ENCODE data around the gene CACNA1E. TPM values are rescaled to one million over a fixed set of nuclear protein-coding genes. Genes with fewer than 3 reads are reported as not detected.

CACNA1E gene
- total and polyA plus RNA-seq, 10 donors, result 0.02 to 6.1 (median 1.2) TPM

GRCh38 chr1:181784039-181784683 is 300.8 kb downstream of the CACNA1E start:
- Histone ChIP-seq H3K36me3 (no peaks in the 10 kb centered on the region), H3K27ac (no peak overlapping the region), H3K4me3 (no peak overlapping the region), H3K9me3 (no peaks in the 10 kb centered on the region), H3K4me1 (no peaks in the 10 kb centered on the region), H3K27me3 (replicated peaks in 1 of 7) (peaks cover 0 to 16% (median 0%) of the 10 kb centered on the region in 7 donors)
- DNase-seq, result no peak
- intact Hi-C loops (cut with DNase I; ENCODE audit: low total_unique reads), result no loop called here
- 9 to 16% (median 14%) methylated on average over 3 of the region's 3 CpGs for WGBS, 5 donors
- TF ChIP-seq CTCF (IDR thresholded peaks at IDR 0.05 in 8 of 11, conservative IDR thresholded peaks at IDR 0.05 in 3 of 11), result no peak
- no peak for TF ChIP-seq POLR2A (IDR thresholded peaks at IDR 0.05)
- no peak for TF ChIP-seq POLR2AphosphoS5 (IDR thresholded peaks at IDR 0.05)

- H3K4me3 ChIP-seq, result no peak overlapping the region
- intact Hi-C loops (cut with DNase I; ENCODE audit: low total_unique reads), result no loop called here
- no peak for DNase-seq
- H3K9me3 ChIP-seq, result no peaks in the 10 kb centered on the region
- H3K36me3 ChIP-seq, result no peaks in the 10 kb centered on the region
- no peak overlapping the region for H3K27ac ChIP-seq
- no peak for TF ChIP-seq POLR2AphosphoS5 (IDR thresholded peaks at IDR 0.05)
- no peak for TF ChIP-seq POLR2A (IDR thresholded peaks at IDR 0.05)
- no peak for TF ChIP-seq CTCF (IDR thresholded peaks at IDR 0.05 in 8 of 11, conservative IDR thresholded peaks at IDR 0.05 in 3 of 11)
- WGBS, 5 donors, result 82 to 90% (median 87%) methylated on average over 2 of the region's 2 CpGs
- H3K27me3 ChIP-seq (replicated peaks in 1 of 7), result peaks cover 0 to 17% (median 0%) of the 10 kb centered on the region in 7 donors
- H3K4me1 ChIP-seq, result no peaks in the 10 kb centered on the region
These were observed 306.1 kb downstream of the CACNA1E start for GRCh38 chr1:181789395-181789794.

GRCh38 chr1:181791721-181792120 is 308.4 kb downstream of the CACNA1E start:
- intact Hi-C loops (cut with DNase I; ENCODE audit: low total_unique reads), result no loop called here
- DNase-seq, result no peak
- H3K27ac ChIP-seq, result no peak overlapping the region
- H3K27me3 ChIP-seq (replicated peaks in 1 of 7), result peaks cover 0 to 13% (median 0%) of the 10 kb centered on the region in 7 donors
- no peaks in the 10 kb centered on the region for H3K36me3 ChIP-seq
- 69 to 85% (median 75%) methylated on average over 6 of the region's 6 CpGs for WGBS, 5 donors
- H3K4me3 ChIP-seq, result no peak overlapping the region
- TF ChIP-seq POLR2AphosphoS5 (IDR thresholded peaks at IDR 0.05), result no peak
- no peak for TF ChIP-seq POLR2A (IDR thresholded peaks at IDR 0.05)
- no peak for TF ChIP-seq CTCF (IDR thresholded peaks at IDR 0.05 in 8 of 11, conservative IDR thresholded peaks at IDR 0.05 in 3 of 11)
- H3K9me3 ChIP-seq, result peaks cover 0 to 8% (median 0%) of the 10 kb centered on the region in 8 donors
- H3K4me1 ChIP-seq, result no peaks in the 10 kb centered on the region

- 85 to 91% (median 88%) methylated on average over 7 of the region's 7 CpGs for WGBS, 5 donors
- no peak overlapping the region for H3K27ac ChIP-seq
These were observed 310.5 kb downstream of the CACNA1E start for GRCh38 chr1:181793831-181794230.

More at GRCh38 chr1:181793831-181794230, 310.5 kb downstream of the CACNA1E start:
- Histone ChIP-seq H3K9me3 (peaks cover 0 to 9% (median 0%) of the 10 kb centered on the region in 8 donors), H3K27me3 (replicated peaks in 1 of 7) (peaks cover 0 to 13% (median 0%) of the 10 kb centered on the region in 7 donors), H3K4me3 (no peak overlapping the region), H3K4me1 (no peaks in the 10 kb centered on the region), H3K36me3 (no peaks in the 10 kb centered on the region)
- DNase-seq, result no peak
- intact Hi-C loops (cut with DNase I; ENCODE audit: low total_unique reads), result no loop called here
- TF ChIP-seq CTCF (IDR thresholded peaks at IDR 0.05 in 8 of 11, conservative IDR thresholded peaks at IDR 0.05 in 3 of 11) (no peak), POLR2AphosphoS5 (IDR thresholded peaks at IDR 0.05) (no peak), POLR2A (IDR thresholded peaks at IDR 0.05) (no peak)

Data from spleen (tissue), 11 donors.